Mammary epithelial cell (primary cell): ENCODE measurements around the gene MID1.

Source experiments
- CTCF ChIP-seq, 2 donors: IDR thresholded peaks in 1 of 2; conservative IDR thresholded peaks in 1 of 2; 2 replicates each; pipeline ENCODE4 v1.5.1; 2011 to 2012; ENCODE audit warnings: inconsistent platforms in 2 of 2, low read length in 2 of 2, mild to moderate bottlenecking in 2 of 2, control low read depth in 1 of 2, low read depth in 1 of 2; ENCODE audit not compliant: insufficient read depth in 1 of 2; ENCODE audit errors: extremely low read depth in 1 of 2
- EZH2 ChIP-seq: IDR thresholded peaks from 2 replicates; pipeline ENCODE4 v1.6.1; 2012; ENCODE audit warnings: low read length, inconsistent platforms, borderline replicate concordance

GRCh38 chrX:10482261-10482660, 138.1 kb downstream of the MID1 start:
- TF ChIP-seq CTCF (conservative IDR thresholded peaks at IDR 0.05 in 1 of 2, IDR thresholded peaks at IDR 0.05 in 1 of 2; ENCODE audit: extremely low read depth in 1 of 2, insufficient read depth in 1 of 2, low read depth in 1 of 2, low read length in 2 of 2) (no peak), EZH2 (no peak)
